KMS-11 (cell line): ENCODE results near the gene TIMM22.
"Not testable (repeated sequence)": the region's sequence is repeated elsewhere in the genome, so short reads cannot be mapped to it uniquely, and the experiment has no call there.

ENCODE experiments used
- H2AFZ ChIP-seq: fragments of 200-600 bp; sonication (generic); 2 replicates; pipeline ENCODE4 v1.6.1; 2016; ENCODE audit warnings: antibody characterized with exemption, mixed run types, low read depth
- H3K27ac ChIP-seq: fragments of 200-600 bp; sonication (generic); 2 replicates; pipeline ENCODE4 v1.6.1; 2016; ENCODE audit warnings: mild to moderate bottlenecking, mixed run types
- H3K27me3 ChIP-seq: fragments of 200-600 bp; sonication (generic); 2 replicates; pipeline ENCODE4 v1.6.1; 2017; ENCODE audit warnings: mild to moderate bottlenecking, low read depth, mixed run types, moderate library complexity; ENCODE audit not compliant: insufficient read depth
- H3K36me3 ChIP-seq: fragments of 200-600 bp; sonication (generic); 2 replicates; pipeline ENCODE4 v1.6.1; 2017; ENCODE audit warnings: mild to moderate bottlenecking, mixed run types; ENCODE audit not compliant: insufficient read depth
- H3K4me1 ChIP-seq: fragments of 200-600 bp; sonication (generic); 2 replicates; pipeline ENCODE4 v1.6.1; 2016; ENCODE audit warnings: mild to moderate bottlenecking, low read depth, mixed run types; ENCODE audit not compliant: poor library complexity, severe bottlenecking
- H3K4me2 ChIP-seq: fragments of 200-600 bp; sonication (generic); 2 replicates; pipeline ENCODE4 v1.7.0; 2016; ENCODE audit warnings: mild to moderate bottlenecking, mixed run types
- H3K4me3 ChIP-seq: fragments of 200-600 bp; sonication (generic); IDR thresholded peaks from 2 replicates; pipeline ENCODE4 v1.6.1; 2017; ENCODE audit warnings: low read depth, low read length, mixed read lengths; ENCODE audit not compliant: insufficient read depth
- H3K79me2 ChIP-seq: fragments of 200-600 bp; sonication (generic); 2 replicates; pipeline ENCODE4 v1.6.1; 2016; ENCODE audit warnings: low read depth, mixed run types; ENCODE audit not compliant: insufficient read depth
- H3K9ac ChIP-seq: fragments of 200-600 bp; sonication (generic); 2 replicates; pipeline ENCODE4 v1.6.1; 2016; ENCODE audit warnings: mild to moderate bottlenecking, mixed run types
- H4K20me1 ChIP-seq: fragments of 200-600 bp; sonication (generic); 2 replicates; pipeline ENCODE4 v1.6.1; 2016; ENCODE audit warnings: mild to moderate bottlenecking, mixed run types; ENCODE audit not compliant: insufficient read depth
- CTCF ChIP-seq: fragments of 200-600 bp; sonication (generic); conservative IDR thresholded peaks from 2 replicates; pipeline ENCODE4 v1.6.1; 2017; ENCODE audit warnings: low read depth, mild to moderate bottlenecking, antibody characterized with exemption, low read length, moderate library complexity, mixed read lengths

The TIMM22 gene

GRCh38 chr17:986322-986929, 10.5 kb upstream of the TIMM22 start:
- no peak overlapping the region for H3K4me3 ChIP-seq
- H3K79me2 ChIP-seq = no peaks in the 10 kb centered on the region
- H3K36me3 ChIP-seq = no peaks in the 10 kb centered on the region
- H3K4me2 ChIP-seq = no peak overlapping the region
- no peaks in the 10 kb centered on the region for H4K20me1 ChIP-seq
- no peaks in the 10 kb centered on the region for H3K4me1 ChIP-seq
- no peak overlapping the region for H2AFZ ChIP-seq
- no peaks in the 10 kb centered on the region for H3K27me3 ChIP-seq
- H3K9ac ChIP-seq = no peak overlapping the region
- H3K27ac ChIP-seq = no peak overlapping the region
- no peak for TF ChIP-seq CTCF

DNA sequence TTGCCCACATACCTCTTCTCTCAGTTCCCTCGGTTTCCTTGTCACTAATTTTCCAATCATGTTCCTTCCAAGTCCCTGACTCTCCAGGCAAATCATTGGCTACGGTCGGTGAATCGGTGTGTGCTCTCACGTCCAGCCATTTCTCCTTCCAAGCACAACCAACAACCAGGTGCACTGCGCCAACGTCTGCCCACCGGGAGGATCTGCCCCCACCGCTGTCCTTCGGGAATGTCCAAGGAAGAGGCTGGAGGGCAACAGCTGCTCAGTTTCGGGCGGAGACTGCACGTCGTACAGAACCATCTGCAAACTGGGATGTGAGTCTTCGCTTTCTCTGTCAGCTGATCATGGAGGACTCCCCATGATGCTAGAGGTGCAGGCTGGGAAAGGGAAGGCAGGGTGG, 9.0 kb upstream of the TIMM22 start:
- Histone ChIP-seq H3K4me1 (no peaks in the 10 kb centered on the region), H2AFZ (no peak overlapping the region), H3K27me3 (no peaks in the 10 kb centered on the region), H3K36me3 (no peaks in the 10 kb centered on the region), H3K9ac (no peak overlapping the region), H4K20me1 (no peaks in the 10 kb centered on the region), H3K4me2 (no peak overlapping the region), H3K79me2 (no peaks in the 10 kb centered on the region), H3K27ac (no peak overlapping the region), H3K4me3 (no peak overlapping the region)
- no peak for TF ChIP-seq CTCF

DNA sequence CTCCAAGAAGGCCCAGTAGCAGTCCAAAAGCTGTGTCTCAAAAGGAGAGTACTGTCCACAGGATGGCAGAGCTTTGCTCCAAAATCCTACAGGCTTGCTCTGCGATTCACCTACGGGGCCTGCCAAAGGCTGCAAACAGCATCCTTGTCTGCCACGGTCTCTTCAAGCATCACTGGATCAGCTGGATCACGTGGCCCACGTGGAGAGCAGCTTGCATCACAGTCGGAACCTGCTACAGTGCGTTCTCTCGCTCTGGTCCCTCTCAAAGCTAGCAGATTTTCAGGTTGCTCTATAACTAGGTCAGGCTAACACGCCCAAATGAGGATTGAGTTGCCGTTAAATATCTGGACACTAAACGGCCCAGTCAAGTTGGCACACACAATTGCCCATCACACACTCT, 8.4 kb upstream of the TIMM22 start:
- Histone ChIP-seq H4K20me1 (no peaks in the 10 kb centered on the region), H3K27me3 (no peaks in the 10 kb centered on the region), H3K79me2 (no peaks in the 10 kb centered on the region)

GRCh38 chr17:992933-993332, 4.0 kb upstream of the TIMM22 start:
- H3K4me2 ChIP-seq = no peak overlapping the region
- H3K4me1 ChIP-seq = peaks cover 1% of the 10 kb centered on the region
- no peaks in the 10 kb centered on the region for H3K36me3 ChIP-seq
- H2AFZ ChIP-seq = no peak overlapping the region
- TF ChIP-seq CTCF = no peak
- no peak overlapping the region for H3K4me3 ChIP-seq
- no peaks in the 10 kb centered on the region for H3K27me3 ChIP-seq
- peaks cover 9% of the 10 kb centered on the region for H3K79me2 ChIP-seq
- H3K9ac ChIP-seq = no peak overlapping the region
- no peak overlapping the region for H3K27ac ChIP-seq
- no peaks in the 10 kb centered on the region for H4K20me1 ChIP-seq

More for the DNA sequence above, 8.4 kb upstream of the TIMM22 start:
- Histone ChIP-seq H3K4me2 (no peak overlapping the region), H3K27ac (no peak overlapping the region), H3K4me1 (no peaks in the 10 kb centered on the region), H3K36me3 (no peaks in the 10 kb centered on the region), H3K9ac (no peak overlapping the region), H2AFZ (no peak overlapping the region), H3K4me3 (no peak overlapping the region)
- no peak for TF ChIP-seq CTCF

DNA sequence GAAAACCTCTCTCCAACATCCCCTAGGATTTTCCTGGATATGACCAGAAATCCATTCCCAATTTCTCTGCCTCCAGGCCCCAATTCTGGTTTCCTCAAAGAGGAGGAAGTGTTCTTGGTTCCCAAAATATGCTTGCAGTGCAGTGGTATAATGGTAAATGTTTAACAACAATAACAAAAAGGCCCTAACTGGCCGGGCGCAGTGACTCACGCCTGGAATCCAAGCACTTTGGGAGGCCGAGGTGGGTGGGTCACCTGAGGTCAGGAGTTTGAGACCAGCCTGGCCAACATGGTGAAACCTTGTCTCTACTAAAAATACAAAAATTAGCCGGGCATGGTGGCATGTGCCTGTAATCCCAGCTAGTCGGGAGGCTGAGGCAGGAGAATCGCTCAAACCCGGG, 1.6 kb upstream of the TIMM22 start:
- H3K9ac ChIP-seq, H3K27ac ChIP-seq, H2AFZ ChIP-seq, H3K27me3 ChIP-seq, H4K20me1 ChIP-seq, H3K4me3 ChIP-seq, H3K36me3 ChIP-seq, H3K4me2 ChIP-seq: not testable (repeated sequence)
- peaks cover 18% of the 10 kb centered on the region for H3K4me1 ChIP-seq
- peaks cover 14% of the 10 kb centered on the region for H3K79me2 ChIP-seq
